H1 (cell line): ENCODE data around the gene NPFFR2.

Experiments used
- JUN ChIP-seq: IDR thresholded peaks from 2 replicates; pipeline ENCODE4 v1.6.1; 2011; ENCODE audit warnings: low read depth, mild to moderate bottlenecking, improper control_type of control experiment, low read length
- KDM1A ChIP-seq: fragments of 200-600, 300-600 bp; sonication (generic); IDR thresholded peaks from 2 replicates; pipeline ENCODE4 v1.7.1; 2016; ENCODE audit warnings: mild to moderate bottlenecking, low read length, borderline replicate concordance
- RAD21 ChIP-seq, 2 experiments: IDR thresholded peaks in 1 of 2; conservative IDR thresholded peaks in 1 of 2; 2 replicates each; pipeline ENCODE4 v1.6.1; 2011; ENCODE audit warnings: low read depth in 2 of 2, low read length in 2 of 2, improper control_type of control experiment in 1 of 2, inconsistent platforms in 1 of 2, mild to moderate bottlenecking in 1 of 2, moderate library complexity in 1 of 2
- TF ChIP-seq, protein P1 (sequence below), 3 experiments: IDR thresholded peaks; 1 replicate in 2 of 3; 2 replicates in 1 of 3; pipeline versions ENCODE4 v1.5.1 to v1.6.1; 2011; ENCODE audit warnings: low read length in 3 of 3, mild to moderate bottlenecking in 3 of 3, inconsistent platforms in 2 of 3, low read depth in 1 of 3, moderate library complexity in 1 of 3; ENCODE audit not compliant: insufficient read depth in 1 of 3; ENCODE audit errors: control extremely low read depth in 1 of 3

- TF ChIP-seq JUN (no peak), KDM1A (no peak), RAD21 (IDR thresholded peaks at IDR 0.05 in 1 of 2, conservative IDR thresholded peaks at IDR 0.05 in 1 of 2; ENCODE audit: low read depth in 2 of 2, low read length in 2 of 2) (no peak)
- TF ChIP-seq, protein P1, sequence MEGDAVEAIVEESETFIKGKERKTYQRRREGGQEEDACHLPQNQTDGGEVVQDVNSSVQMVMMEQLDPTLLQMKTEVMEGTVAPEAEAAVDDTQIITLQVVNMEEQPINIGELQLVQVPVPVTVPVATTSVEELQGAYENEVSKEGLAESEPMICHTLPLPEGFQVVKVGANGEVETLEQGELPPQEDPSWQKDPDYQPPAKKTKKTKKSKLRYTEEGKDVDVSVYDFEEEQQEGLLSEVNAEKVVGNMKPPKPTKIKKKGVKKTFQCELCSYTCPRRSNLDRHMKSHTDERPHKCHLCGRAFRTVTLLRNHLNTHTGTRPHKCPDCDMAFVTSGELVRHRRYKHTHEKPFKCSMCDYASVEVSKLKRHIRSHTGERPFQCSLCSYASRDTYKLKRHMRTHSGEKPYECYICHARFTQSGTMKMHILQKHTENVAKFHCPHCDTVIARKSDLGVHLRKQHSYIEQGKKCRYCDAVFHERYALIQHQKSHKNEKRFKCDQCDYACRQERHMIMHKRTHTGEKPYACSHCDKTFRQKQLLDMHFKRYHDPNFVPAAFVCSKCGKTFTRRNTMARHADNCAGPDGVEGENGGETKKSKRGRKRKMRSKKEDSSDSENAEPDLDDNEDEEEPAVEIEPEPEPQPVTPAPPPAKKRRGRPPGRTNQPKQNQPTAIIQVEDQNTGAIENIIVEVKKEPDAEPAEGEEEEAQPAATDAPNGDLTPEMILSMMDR (IDR thresholded peaks at IDR 0.05; ENCODE audit: control extremely low read depth in 1 of 3, insufficient read depth in 1 of 3, low read depth in 1 of 3, low read length in 3 of 3): no peak
These were observed 9.2 kb upstream of the NPFFR2 start for GRCh38 chr4:72022553-72022952.
